ENCODE measurements around the gene KCNQ1. TPM values are rescaled to one million over a fixed set of nuclear protein-coding genes. Genes with fewer than 3 reads are reported as not detected.
A peak's percentile ranks its signal among the peaks of the same experiment; 100 is the strongest.

Gene KCNQ1
- total RNA-seq, 1 experiment from 2014 or later: not detected

GRCh38 chr11:2797741-2798361, 353.0 kb downstream of the KCNQ1 start:
- Histone ChIP-seq H3F3A (ENCODE audit: insufficient read depth, low read depth) (no peaks in the 10 kb centered on the region), H3K9me3 (ENCODE audit: insufficient read depth, low read depth) (no peaks in the 10 kb centered on the region), H3K27ac (no peak overlapping the region), H3K36me3 (ENCODE audit: low read depth) (no peaks in the 10 kb centered on the region), H3K4me3 (no peak overlapping the region), H4K20me1 (ENCODE audit: insufficient read depth) (no peaks in the 10 kb centered on the region), H3K79me2 (ENCODE audit: low read depth) (no peaks in the 10 kb centered on the region), H3K27me3 (ENCODE audit: insufficient read depth, low read depth) (peaks cover 12% of the 10 kb centered on the region; the same call in 1 of the 2 replicates), H3K4me2 (no peak overlapping the region), H3K9me2 (ENCODE audit: insufficient read depth) (no peaks in the 10 kb centered on the region), H3K4me1 (replicated peaks; ENCODE audit: insufficient read depth) (no peaks in the 10 kb centered on the region), H2AFZ (no peak overlapping the region)
- CTCF ChIA-PET: no interaction called here
- POLR2A ChIA-PET (ENCODE audit: unreplicated experiment): no interaction called here
- no TSS peak for BruUV-seq (replicated peaks)
- TF ChIP-seq EZH2 (IDR thresholded peaks at IDR 0.05; ENCODE audit: low read depth) (no peak), CTCF (conservative IDR thresholded peaks at IDR 0.05) (no peak)
- no peak for DNase-seq
- intact Hi-C loops (cut with micrococcal nuclease; ENCODE audit: unreplicated experiment): no loop called here

GRCh38 chr11:2798951-2799761, 354.3 kb downstream of the KCNQ1 start:
- no peaks in the 10 kb centered on the region for H3F3A ChIP-seq (ENCODE audit: insufficient read depth, low read depth)
- no peaks in the 10 kb centered on the region for H3K36me3 ChIP-seq (ENCODE audit: low read depth)
- TF ChIP-seq CTCF (conservative IDR thresholded peaks at IDR 0.05): no peak
- no peak for TF ChIP-seq EZH2 (IDR thresholded peaks at IDR 0.05; ENCODE audit: low read depth)
- H3K79me2 ChIP-seq (ENCODE audit: low read depth): no peaks in the 10 kb centered on the region
- H3K27ac ChIP-seq: no peak overlapping the region
- no peak overlapping the region for H3K4me2 ChIP-seq
- ChIA-PET CTCF (no interaction called here), POLR2A (ENCODE audit: unreplicated experiment) (no interaction called here)
- H3K9me3 ChIP-seq (ENCODE audit: insufficient read depth, low read depth): no peaks in the 10 kb centered on the region
- intact Hi-C loops (cut with micrococcal nuclease; ENCODE audit: unreplicated experiment): no loop called here
- H2AFZ ChIP-seq: no peak overlapping the region
- no peaks in the 10 kb centered on the region for H3K4me1 ChIP-seq (replicated peaks; ENCODE audit: insufficient read depth)
- no TSS peak for BruUV-seq (replicated peaks)
- H3K4me3 ChIP-seq: no peak overlapping the region
- no peak for DNase-seq
- H3K9me2 ChIP-seq (ENCODE audit: insufficient read depth): no peaks in the 10 kb centered on the region
- H4K20me1 ChIP-seq (ENCODE audit: insufficient read depth): no peaks in the 10 kb centered on the region
- peaks cover 6% of the 10 kb centered on the region; the same call in 1 of the 2 replicates for H3K27me3 ChIP-seq (ENCODE audit: insufficient read depth, low read depth)

GRCh38 chr11:2799881-2800654, 355.3 kb downstream of the KCNQ1 start:
- Histone ChIP-seq H3K9me2 (ENCODE audit: insufficient read depth) (no peaks in the 10 kb centered on the region), H3K27me3 (ENCODE audit: insufficient read depth, low read depth) (peaks cover 6% of the 10 kb centered on the region; the same call in 1 of the 2 replicates), H3K4me3 (no peak overlapping the region), H3K27ac (no peak overlapping the region), H3F3A (ENCODE audit: insufficient read depth, low read depth) (no peaks in the 10 kb centered on the region), H3K36me3 (ENCODE audit: low read depth) (no peaks in the 10 kb centered on the region), H3K4me2 (no peak overlapping the region), H3K4me1 (replicated peaks; ENCODE audit: insufficient read depth) (no peaks in the 10 kb centered on the region), H4K20me1 (ENCODE audit: insufficient read depth) (no peaks in the 10 kb centered on the region), H3K9me3 (ENCODE audit: insufficient read depth, low read depth) (no peaks in the 10 kb centered on the region), H2AFZ (no peak overlapping the region), H3K79me2 (ENCODE audit: low read depth) (no peaks in the 10 kb centered on the region)
- no peak for TF ChIP-seq EZH2 (IDR thresholded peaks at IDR 0.05; ENCODE audit: low read depth)
- TF ChIP-seq CTCF (conservative IDR thresholded peaks at IDR 0.05): no peak
- BruUV-seq (replicated peaks): no TSS peak
- ChIA-PET CTCF (no interaction called here), POLR2A (ENCODE audit: unreplicated experiment) (no interaction called here)
- intact Hi-C loops (cut with micrococcal nuclease; ENCODE audit: unreplicated experiment): no loop called here
- peak in 1 of 2 experiments; percentile 63 for DNase-seq
